Measurements from ENCODE around the gene CRYBG3. TPM values are rescaled to one million over a fixed set of nuclear protein-coding genes. Genes with fewer than 3 reads are reported as not detected.

The CRYBG3 gene
- total RNA-seq, 1 donor from 2014 or later = 6.0 TPM

- Mint-ChIP-seq H3K27ac (no peak overlapping the region), H3K27me3 (no peaks in the 10 kb centered on the region), H3K36me3 (ENCODE audit: insufficient read depth) (no peaks in the 10 kb centered on the region), H3K4me1 (ENCODE audit: low read depth) (peaks cover 5% of the 10 kb centered on the region), H3K4me3 (ENCODE audit: low read depth) (no peak overlapping the region), H3K9me3 (ENCODE audit: low read depth) (no peaks in the 10 kb centered on the region)
- TF ChIP-seq CTCF (IDR thresholded peaks at IDR 0.05; ENCODE audit: unreplicated experiment) = no peak
- no peak for DNase-seq (ENCODE audit: low spot score, unreplicated experiment)
Observed at GRCh38 chr3:97990624-97991292, 168.9 kb downstream of the CRYBG3 start.

- peaks cover 5% of the 10 kb centered on the region for H3K4me1 Mint-ChIP-seq (ENCODE audit: low read depth)
- no peak for DNase-seq (ENCODE audit: low spot score, unreplicated experiment)
- TF ChIP-seq CTCF (IDR thresholded peaks at IDR 0.05; ENCODE audit: unreplicated experiment) = no peak
- no peaks in the 10 kb centered on the region for H3K27me3 Mint-ChIP-seq
- H3K9me3 Mint-ChIP-seq (ENCODE audit: low read depth) = no peaks in the 10 kb centered on the region
- H3K36me3 Mint-ChIP-seq (ENCODE audit: insufficient read depth) = no peaks in the 10 kb centered on the region
- H3K27ac Mint-ChIP-seq = no peak overlapping the region
- H3K4me3 Mint-ChIP-seq (ENCODE audit: low read depth) = no peak overlapping the region
Observed at GRCh38 chr3:97991293-97991682, 169.5 kb downstream of the CRYBG3 start.

GRCh38 chr3:97992547-97993173, 170.8 kb downstream of the CRYBG3 start:
- Mint-ChIP-seq H3K4me3 (ENCODE audit: low read depth) (no peak overlapping the region), H3K9me3 (ENCODE audit: low read depth) (no peaks in the 10 kb centered on the region), H3K4me1 (ENCODE audit: low read depth) (peaks cover 5% of the 10 kb centered on the region), H3K27me3 (no peaks in the 10 kb centered on the region), H3K36me3 (ENCODE audit: insufficient read depth) (no peaks in the 10 kb centered on the region), H3K27ac (no peak overlapping the region)
- no peak for DNase-seq (ENCODE audit: low spot score, unreplicated experiment)
- no peak for TF ChIP-seq CTCF (IDR thresholded peaks at IDR 0.05; ENCODE audit: unreplicated experiment)

GRCh38 chr3:97993526-97993925, 171.7 kb downstream of the CRYBG3 start:
- no peak for DNase-seq (ENCODE audit: low spot score, unreplicated experiment)
- Mint-ChIP-seq H3K4me3 (ENCODE audit: low read depth) (no peak overlapping the region), H3K27me3 (no peaks in the 10 kb centered on the region), H3K4me1 (ENCODE audit: low read depth) (peaks cover 5% of the 10 kb centered on the region), H3K9me3 (ENCODE audit: low read depth) (no peaks in the 10 kb centered on the region), H3K27ac (no peak overlapping the region), H3K36me3 (ENCODE audit: insufficient read depth) (no peaks in the 10 kb centered on the region)
- TF ChIP-seq CTCF (IDR thresholded peaks at IDR 0.05; ENCODE audit: unreplicated experiment) = no peak

GRCh38 chr3:97994328-97994945, 172.6 kb downstream of the CRYBG3 start:
- H3K4me3 Mint-ChIP-seq (ENCODE audit: low read depth) = no peak overlapping the region
- peaks cover 5% of the 10 kb centered on the region for H3K4me1 Mint-ChIP-seq (ENCODE audit: low read depth)
- no peak for DNase-seq (ENCODE audit: low spot score, unreplicated experiment)
- no peak for TF ChIP-seq CTCF (IDR thresholded peaks at IDR 0.05; ENCODE audit: unreplicated experiment)
- no peaks in the 10 kb centered on the region for H3K36me3 Mint-ChIP-seq (ENCODE audit: insufficient read depth)
- no peaks in the 10 kb centered on the region for H3K27me3 Mint-ChIP-seq
- H3K9me3 Mint-ChIP-seq (ENCODE audit: low read depth) = no peaks in the 10 kb centered on the region
- H3K27ac Mint-ChIP-seq = no peak overlapping the region

Other genes with a start within 250 kb of the CRYBG3 start
- gene ARL6, start 57.3 kb upstream of the CRYBG3 start, total RNA-seq = 10.9 and 11.4 TPM in 2 replicates
- 16.4 and 18.2 TPM in 2 replicates for gene RIOX2, start 150.4 kb downstream of the CRYBG3 start, total RNA-seq
- gene GABRR3, start 213.3 kb downstream of the CRYBG3 start, total RNA-seq = not detected in 2 replicates